IgD-negative memory B cell (primary cell): ENCODE measurements around the gene GPR42. TPM values are rescaled to one million over a fixed set of nuclear protein-coding genes. Genes with fewer than 3 reads are reported as not detected.
A peak's percentile ranks its signal among the peaks of the same experiment; 100 is the strongest.
"Not testable (repeated sequence)": the region's sequence is repeated elsewhere in the genome, so short reads cannot be mapped to it uniquely, and the experiment has no call there.

Experiments used
- H3K27ac Mint-ChIP-seq, 3 donors: one replicate each; pipeline ENCODE4 v1.8.0; 2020 to 2022; ENCODE audit warnings: mild to moderate bottlenecking in 3 of 3, mixed read lengths in 3 of 3, moderate library complexity in 1 of 3
- H3K27me3 Mint-ChIP-seq: one replicate; pipeline ENCODE4 v1.8.0; 2021; ENCODE audit warnings: mixed read lengths
- H3K36me3 Mint-ChIP-seq: one replicate; pipeline ENCODE4 v1.8.0; 2020; ENCODE audit warnings: mild to moderate bottlenecking, mixed read lengths
- H3K4me1 Mint-ChIP-seq, 3 donors: one replicate each; pipeline ENCODE4 v1.8.0; 2020 to 2022; ENCODE audit warnings: mixed read lengths in 3 of 3, mild to moderate bottlenecking in 1 of 3
- H3K4me3 Mint-ChIP-seq, 4 donors: one replicate each; pipeline ENCODE4 v1.8.0; 2020 to 2022; ENCODE audit warnings: mild to moderate bottlenecking in 4 of 4, mixed read lengths in 4 of 4, moderate library complexity in 3 of 4
- H3K9me3 Mint-ChIP-seq, 3 donors: one replicate each; pipeline ENCODE4 v1.8.0; 2020 to 2021; ENCODE audit warnings: mixed read lengths in 3 of 3, mild to moderate bottlenecking in 1 of 3
- polyA plus RNA-seq: library from polyadenylated mRNA; unstranded; fragments of 300-500 nt; fragmentation: Illumina TruSeq; gene quantifications from one replicate; pipeline ENCODE4 v1.2.3, GENCODE V29; 2021

Gene GPR42
- polyA plus RNA-seq, 1 donor from 2014 or later = not detected

- H3K4me1 Mint-ChIP-seq = no peaks in the 10 kb centered on the region
- no peaks in the 10 kb centered on the region for H3K36me3 Mint-ChIP-seq
- no peak overlapping the region for H3K27ac Mint-ChIP-seq
- no peak overlapping the region for H3K4me3 Mint-ChIP-seq
- peaks cover 1 to 7% (median 5%) of the 10 kb centered on the region in 3 donors for H3K9me3 Mint-ChIP-seq
- H3K27me3 Mint-ChIP-seq = no peaks in the 10 kb centered on the region
Measured at GRCh38 chr19:35388277-35389054, 17.6 kb downstream of the GPR42 start.

DNA sequence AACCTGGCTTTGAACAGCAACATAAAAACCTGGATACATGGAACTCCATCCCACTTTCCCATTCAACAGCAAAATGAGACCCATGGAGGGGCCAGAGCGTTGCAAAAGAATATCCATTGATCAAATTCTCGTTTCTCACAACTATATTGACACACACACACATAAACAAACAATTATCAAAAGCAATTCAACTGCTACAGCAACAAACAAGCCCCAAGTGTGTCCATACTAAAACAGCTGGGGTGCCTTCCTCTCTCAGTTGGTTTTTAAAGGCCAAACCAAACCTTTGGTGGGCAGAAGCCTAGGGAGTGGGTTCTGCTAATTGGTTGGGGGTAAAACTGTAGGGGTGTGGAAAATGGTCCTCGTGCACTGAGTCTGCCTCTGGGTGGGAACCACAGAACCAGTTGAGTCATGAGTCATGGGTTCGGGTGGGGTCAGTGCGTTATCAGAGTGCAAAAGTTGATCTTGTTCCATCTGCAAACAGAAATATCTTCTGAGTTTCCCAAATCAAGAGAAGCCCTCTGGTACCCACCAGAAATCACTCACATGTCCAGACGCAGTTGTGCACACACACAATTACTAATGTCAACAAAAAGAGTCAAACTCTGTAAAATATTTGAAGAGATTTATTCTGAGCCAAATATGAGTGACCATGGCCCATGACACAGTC is 18.5 kb downstream of the GPR42 start:
- Mint-ChIP-seq H3K4me1 (peaks cover 0 to 3% (median 0%) of the 10 kb centered on the region in 3 donors), H3K9me3 (peaks cover 0 to 7% (median 5%) of the 10 kb centered on the region in 3 donors), H3K27ac (no peak overlapping the region), H3K36me3 (no peaks in the 10 kb centered on the region), H3K27me3 (no peaks in the 10 kb centered on the region), H3K4me3 (no peak overlapping the region)

- H3K9me3 Mint-ChIP-seq = peaks cover 0 to 2% (median 0%) of the 10 kb centered on the region in 3 donors
- peaks cover 0 to 10% (median 2%) of the 10 kb centered on the region in 3 donors for H3K4me1 Mint-ChIP-seq
- H3K27me3 Mint-ChIP-seq = no peaks in the 10 kb centered on the region
- no peaks in the 10 kb centered on the region for H3K36me3 Mint-ChIP-seq
- no peak overlapping the region for H3K4me3 Mint-ChIP-seq
- H3K27ac Mint-ChIP-seq = no peak overlapping the region
Measured at GRCh38 chr19:35392742-35393715, 22.2 kb downstream of the GPR42 start.

DNA sequence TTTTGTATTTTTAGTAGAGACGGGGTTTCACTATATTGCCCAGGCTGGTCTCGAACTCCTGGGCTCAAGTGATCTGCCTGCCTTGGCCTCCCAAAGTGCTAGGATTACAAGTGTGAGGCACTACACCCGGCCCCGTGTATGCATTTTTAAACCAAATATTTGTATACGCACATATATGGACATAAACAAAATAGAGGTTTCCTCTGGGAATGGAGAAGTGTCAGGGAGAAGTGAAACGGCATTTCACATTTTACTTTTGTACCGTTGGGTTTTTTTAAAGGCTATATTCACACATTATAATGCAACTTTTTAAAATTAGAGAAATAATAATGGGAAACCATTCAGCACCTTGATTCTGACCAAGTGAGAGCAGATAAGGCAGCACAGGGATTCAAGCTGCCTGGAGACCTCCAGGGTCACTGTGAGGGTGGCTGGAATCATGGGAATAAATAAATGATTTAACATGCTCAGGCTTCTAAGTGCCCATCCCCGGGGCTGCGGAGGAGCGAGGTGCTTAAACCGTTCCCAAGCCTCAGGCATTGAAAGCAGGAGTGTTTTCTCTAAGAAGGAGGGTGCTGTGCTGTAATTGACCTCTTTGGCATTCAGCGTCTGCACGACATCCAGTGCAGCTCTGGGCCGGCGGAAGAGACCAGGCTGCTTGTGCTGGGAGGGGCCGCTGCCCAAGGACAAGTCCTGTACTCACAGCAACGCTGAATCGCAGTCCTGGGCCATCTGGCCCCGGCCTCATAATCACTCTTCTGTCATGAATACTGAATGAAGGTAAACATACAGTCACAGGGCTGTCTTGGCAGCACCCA is 24.7 kb downstream of the GPR42 start:
- H3K9me3 Mint-ChIP-seq = peaks cover 0 to 2% (median 0%) of the 10 kb centered on the region in 3 donors
- H3K4me1 Mint-ChIP-seq = peaks cover 0 to 10% (median 2%) of the 10 kb centered on the region in 3 donors

DNA sequence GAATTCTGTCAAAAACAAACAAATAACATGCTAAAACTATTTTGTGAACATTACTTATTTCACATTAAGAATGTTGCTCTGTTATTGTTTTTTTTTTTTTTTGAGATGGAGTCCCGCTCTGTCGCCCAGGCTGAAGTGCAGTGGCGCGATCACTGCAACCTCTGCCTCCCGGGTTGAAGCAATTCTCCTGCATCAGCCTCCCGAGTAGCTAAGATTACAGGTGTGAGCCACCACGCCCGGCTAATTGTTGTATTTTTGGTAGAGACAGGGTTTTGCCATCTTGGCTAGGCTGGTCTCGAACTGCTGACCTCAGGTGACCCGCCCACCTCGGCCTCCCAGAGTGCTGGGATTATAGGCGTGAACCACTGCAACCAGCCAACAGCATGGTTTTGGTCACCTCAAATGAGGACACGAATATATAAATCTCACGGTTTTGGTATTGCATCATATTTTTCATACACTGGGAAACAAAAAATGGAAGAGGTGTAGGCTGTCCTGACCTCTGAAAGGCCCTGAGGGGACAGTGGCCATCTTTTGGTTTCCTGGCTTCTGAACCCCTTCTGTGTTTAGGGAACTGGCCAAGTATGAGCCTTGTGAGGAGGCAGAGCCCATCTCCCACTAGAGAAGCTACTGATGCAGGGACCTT is 25.5 kb downstream of the GPR42 start:
- H3K27me3 Mint-ChIP-seq = no peaks in the 10 kb centered on the region
- H3K4me3 Mint-ChIP-seq = no peak overlapping the region
- H3K9me3 Mint-ChIP-seq = no peaks in the 10 kb centered on the region
- H3K4me1 Mint-ChIP-seq = peaks cover 0 to 10% (median 2%) of the 10 kb centered on the region in 3 donors
- no peak overlapping the region for H3K27ac Mint-ChIP-seq
- no peaks in the 10 kb centered on the region for H3K36me3 Mint-ChIP-seq

More for the DNA sequence above, 24.7 kb downstream of the GPR42 start:
- Mint-ChIP-seq H3K27ac (no peak overlapping the region), H3K4me3 (no peak overlapping the region), H3K27me3 (no peaks in the 10 kb centered on the region), H3K36me3 (no peaks in the 10 kb centered on the region)

DNA sequence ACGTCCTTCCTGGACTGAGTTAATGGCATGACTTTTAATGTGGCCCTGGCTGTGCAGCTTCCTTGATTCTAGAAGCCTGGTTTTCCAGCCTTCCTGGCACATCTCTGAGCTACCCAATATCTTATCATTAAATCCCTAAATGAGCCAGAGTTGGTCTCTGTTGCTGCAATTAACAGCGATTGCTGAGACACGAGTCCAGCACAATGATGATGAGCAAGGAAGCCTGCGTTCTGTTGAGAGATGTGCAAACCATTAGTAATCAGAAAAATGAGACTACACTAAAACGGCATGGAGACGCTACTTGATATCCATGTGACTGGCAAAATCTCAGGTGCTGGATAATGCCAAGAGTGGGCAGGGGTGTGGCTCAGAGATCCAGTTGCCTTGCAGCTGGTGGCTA is 26.2 kb downstream of the GPR42 start:
- Mint-ChIP-seq H3K27me3 (no peaks in the 10 kb centered on the region), H3K27ac (no peak overlapping the region), H3K36me3 (no peaks in the 10 kb centered on the region), H3K9me3 (no peaks in the 10 kb centered on the region), H3K4me3 (no peak overlapping the region), H3K4me1 (peaks cover 0 to 14% (median 7%) of the 10 kb centered on the region in 3 donors)

GRCh38 chr19:35398570-35398969 is 27.7 kb downstream of the GPR42 start:
- Mint-ChIP-seq H3K9me3 (no peaks in the 10 kb centered on the region), H3K27me3 (no peaks in the 10 kb centered on the region), H3K27ac (no peak overlapping the region), H3K4me1 (peaks cover 0 to 16% (median 8%) of the 10 kb centered on the region in 3 donors), H3K4me3 (no peak overlapping the region), H3K36me3 (no peaks in the 10 kb centered on the region)

GRCh38 chr19:35399231-35399630 is 28.4 kb downstream of the GPR42 start:
- H3K4me1 Mint-ChIP-seq = peaks cover 0 to 13% (median 8%) of the 10 kb centered on the region in 3 donors
- no peak overlapping the region for H3K27ac Mint-ChIP-seq
- no peaks in the 10 kb centered on the region for H3K27me3 Mint-ChIP-seq
- no peaks in the 10 kb centered on the region for H3K9me3 Mint-ChIP-seq
- H3K4me3 Mint-ChIP-seq = no peak overlapping the region
- H3K36me3 Mint-ChIP-seq = no peaks in the 10 kb centered on the region

DNA sequence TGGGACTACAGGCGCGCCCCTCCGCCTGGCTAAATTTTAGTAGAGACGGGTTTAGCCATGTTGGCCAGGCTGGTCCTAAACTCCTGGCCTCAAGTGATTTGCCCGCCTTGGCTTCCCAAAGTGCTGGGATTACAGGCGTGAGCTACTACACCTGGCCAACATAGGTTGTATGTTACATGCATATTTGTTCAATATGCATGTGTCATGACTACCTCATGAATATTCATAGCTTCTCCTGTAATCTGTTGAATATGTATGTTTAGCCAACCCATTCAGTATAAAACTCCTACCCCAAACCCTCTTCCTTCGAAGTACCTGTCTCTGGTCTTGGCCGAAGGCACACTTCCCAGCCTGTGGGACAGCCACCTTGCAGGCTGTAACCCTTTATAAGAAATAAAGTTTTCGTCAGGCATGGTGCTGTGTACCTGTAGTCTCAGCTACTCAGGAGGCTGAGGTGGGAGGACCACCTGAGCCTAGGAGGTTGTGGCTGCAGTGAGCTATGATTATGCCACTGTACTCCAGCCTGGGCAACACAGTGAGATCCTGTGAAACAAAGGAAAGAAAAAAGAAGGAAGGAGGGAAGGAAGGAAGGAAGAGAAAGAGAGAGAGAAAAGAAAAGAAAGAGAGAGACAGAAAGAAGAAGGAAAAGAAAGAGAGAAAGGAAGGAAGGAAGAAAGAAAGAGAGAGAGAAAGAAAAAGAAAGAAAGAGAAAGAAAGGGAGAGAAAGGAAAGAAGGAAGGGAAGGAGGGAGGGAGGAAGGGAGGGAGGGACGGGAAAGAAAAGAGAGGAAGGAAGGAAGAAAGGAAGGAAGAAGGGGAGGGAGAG is 29.3 kb downstream of the GPR42 start:
- no peak overlapping the region for H3K27ac Mint-ChIP-seq
- H3K4me1 Mint-ChIP-seq = peaks cover 0 to 13% (median 8%) of the 10 kb centered on the region in 3 donors
- H3K36me3 Mint-ChIP-seq = peaks cover 3% of the 10 kb centered on the region
- no peaks in the 10 kb centered on the region for H3K27me3 Mint-ChIP-seq
- H3K9me3 Mint-ChIP-seq = no peaks in the 10 kb centered on the region
- H3K4me3 Mint-ChIP-seq = no peak overlapping the region

DNA sequence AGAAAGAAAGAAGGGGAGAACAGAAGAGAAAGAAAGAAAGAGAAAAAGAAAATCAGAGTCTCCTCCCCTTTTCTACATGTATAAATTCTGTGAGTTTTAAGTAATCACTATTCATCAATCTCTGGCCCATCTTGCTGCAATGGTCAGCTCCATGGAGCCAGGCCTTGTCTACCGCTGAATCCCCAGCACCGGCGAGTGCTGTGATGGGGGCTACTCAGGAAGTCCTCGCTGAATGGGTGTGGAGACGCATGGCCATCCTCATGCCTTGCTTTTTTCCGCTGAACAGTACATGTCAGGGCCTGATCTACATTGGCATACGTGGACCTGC is 29.9 kb downstream of the GPR42 start:
- Mint-ChIP-seq H3K4me1 (peaks cover 0 to 8% (median 6%) of the 10 kb centered on the region in 3 donors), H3K27ac (no peak overlapping the region), H3K27me3 (no peaks in the 10 kb centered on the region), H3K36me3 (peaks cover 3% of the 10 kb centered on the region), H3K9me3 (no peaks in the 10 kb centered on the region), H3K4me3 (no peak overlapping the region)

DNA sequence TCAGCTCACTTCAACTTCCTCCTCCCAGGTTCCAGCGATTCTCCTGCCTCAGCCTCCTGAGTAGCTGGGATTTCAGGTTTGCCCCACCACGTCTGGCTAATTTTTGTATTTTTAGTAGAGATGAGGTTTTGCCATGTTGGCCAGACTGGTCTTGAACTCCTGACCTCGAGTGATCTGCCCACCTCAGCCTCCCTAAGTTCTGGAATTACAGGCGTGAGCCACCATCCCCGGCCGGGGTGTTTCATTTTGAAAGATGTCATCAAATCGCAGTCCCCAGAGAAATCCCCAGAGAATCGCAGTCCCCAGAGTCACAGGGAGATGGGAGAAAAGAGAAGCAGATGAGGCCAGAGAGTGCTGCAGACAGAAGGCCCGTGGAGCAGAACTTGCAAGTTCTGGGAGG is 30.5 kb downstream of the GPR42 start:
- H3K27me3 Mint-ChIP-seq, H3K4me3 Mint-ChIP-seq: not testable (repeated sequence)

DNA sequence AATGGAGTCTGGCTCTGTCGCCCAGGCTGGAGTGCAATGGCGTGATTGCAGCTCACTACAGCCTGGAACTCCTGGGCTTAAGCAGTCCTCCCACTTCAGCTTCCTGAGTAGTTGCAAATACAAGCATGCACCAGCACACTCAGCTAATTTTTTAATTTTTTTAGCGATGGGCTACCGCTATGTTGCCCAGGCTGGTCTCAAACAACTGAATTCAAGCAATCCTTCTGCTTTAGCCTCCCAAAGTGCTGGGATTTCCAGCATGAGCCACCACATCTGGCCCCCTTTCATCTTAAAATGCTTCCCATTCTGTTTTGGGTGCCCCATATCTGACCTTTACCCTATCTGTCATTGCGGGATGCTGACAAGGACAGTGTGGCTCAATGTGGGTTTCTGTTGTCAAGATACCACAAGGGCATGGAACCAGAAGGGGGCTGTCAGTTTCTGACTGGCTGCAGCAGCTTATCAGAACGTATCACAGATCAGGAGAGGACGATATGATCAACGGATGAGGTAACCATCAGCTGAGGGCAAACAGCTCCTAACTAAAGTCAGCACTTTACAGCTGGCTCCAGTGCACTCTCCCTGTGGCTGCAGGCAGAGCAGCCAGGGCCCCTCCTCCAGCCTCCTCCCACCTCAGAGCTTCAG is 32.4 kb downstream of the GPR42 start:
- Mint-ChIP-seq H3K27me3 (no peaks in the 10 kb centered on the region), H3K36me3 (peaks cover 3% of the 10 kb centered on the region), H3K27ac (no peak overlapping the region), H3K4me1 (peaks cover 1 to 8% (median 6%) of the 10 kb centered on the region in 3 donors), H3K4me3 (peak overlapping the region in 1 of 4 donors; percentile 76), H3K9me3 (no peaks in the 10 kb centered on the region)

More for the DNA sequence above, 30.5 kb downstream of the GPR42 start:
- not testable (repeated sequence) for H3K27ac Mint-ChIP-seq, H3K9me3 Mint-ChIP-seq, H3K36me3 Mint-ChIP-seq, H3K4me1 Mint-ChIP-seq
